Effector CD8-positive, alpha-beta T cell (primary cell): ENCODE results near the gene RAB37.
A peak's percentile ranks its signal among the peaks of the same experiment; 100 is the strongest.

Source experiments
- DNase-seq: peaks from one replicate; lab custom pipeline; 2025; lab: John Stamatoyannopoulos, UW

RAB37 gene

DNA sequence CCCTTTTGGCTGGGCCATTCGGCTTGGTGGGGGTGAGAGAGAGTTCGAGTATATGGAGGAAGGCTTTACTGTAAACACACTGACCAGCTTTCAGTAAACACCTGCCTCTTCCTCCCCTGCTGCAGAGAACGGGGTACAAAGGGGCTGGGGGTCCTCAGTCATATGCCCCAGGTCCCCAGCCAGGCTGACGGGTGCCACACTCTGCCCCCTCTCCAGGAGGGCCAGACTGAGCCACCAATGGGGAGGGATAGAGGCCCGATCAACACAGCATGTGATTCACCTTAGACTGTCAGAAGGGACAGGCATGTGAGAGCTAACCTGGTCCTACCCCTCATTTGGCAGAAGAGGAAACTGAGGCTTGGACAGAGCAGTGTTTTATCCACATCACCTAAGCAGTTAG is 24.4 kb downstream of the RAB37 start:
- DNase-seq: no peak

DNA sequence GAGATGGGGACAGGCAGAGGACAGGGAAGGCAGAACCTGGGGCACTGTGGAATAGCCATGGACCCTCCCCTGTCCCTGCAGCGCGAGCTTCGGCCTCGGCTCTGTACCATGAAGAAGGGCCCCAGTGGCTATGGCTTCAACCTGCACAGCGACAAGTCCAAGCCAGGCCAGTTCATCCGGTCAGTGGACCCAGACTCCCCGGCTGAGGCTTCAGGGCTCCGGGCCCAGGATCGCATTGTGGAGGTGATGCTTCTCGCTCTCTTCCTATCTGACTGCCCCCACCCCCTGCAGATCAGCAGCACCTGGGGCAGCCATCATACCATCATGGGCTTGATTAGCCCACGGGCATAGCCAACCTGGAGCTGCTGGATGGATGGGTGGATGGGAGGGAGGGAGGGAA is 24.9 kb downstream of the RAB37 start:
- DNase-seq: no peak

DNA sequence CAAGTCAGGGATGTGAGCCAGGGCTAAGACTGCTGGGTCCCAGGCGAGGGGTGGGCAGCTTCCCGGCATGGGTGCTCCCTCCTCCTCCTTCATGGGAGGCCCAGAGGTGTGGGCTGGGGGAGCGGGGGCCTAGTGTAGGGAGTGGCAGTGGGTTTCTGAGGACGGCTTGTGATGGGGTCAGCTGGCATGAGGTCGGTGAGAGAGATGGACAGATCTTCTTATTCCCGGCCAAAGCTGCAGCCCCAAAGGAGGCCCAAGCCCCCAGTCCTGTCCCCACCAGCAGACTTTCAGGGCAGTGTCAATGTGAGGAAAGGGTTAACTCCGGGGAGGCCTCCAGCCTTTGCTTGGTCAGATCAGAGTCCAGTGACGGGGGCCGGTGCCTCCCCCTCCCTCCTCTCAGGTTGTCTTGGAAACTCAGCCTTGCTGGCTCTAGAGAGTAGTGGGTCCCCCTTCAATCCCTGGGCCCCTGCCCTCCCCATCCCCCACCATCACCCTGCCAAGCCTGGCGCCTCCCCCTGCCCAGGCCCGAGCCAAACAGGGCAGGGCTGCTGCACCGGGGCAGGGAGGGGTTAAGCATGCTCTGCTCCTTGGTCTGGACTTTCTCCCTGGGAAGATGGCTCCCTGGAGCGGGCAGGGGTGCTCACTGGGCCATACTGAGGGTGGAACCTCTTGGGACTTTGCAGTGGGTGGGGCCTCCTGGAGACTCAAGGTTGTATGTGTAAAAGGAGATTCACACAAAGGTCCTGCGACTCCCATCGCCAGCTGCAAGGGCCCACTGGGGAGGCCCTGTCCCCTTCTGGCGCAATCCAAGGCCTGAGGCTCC is 26.7 kb downstream of the RAB37 start:
- no peak for DNase-seq

DNA sequence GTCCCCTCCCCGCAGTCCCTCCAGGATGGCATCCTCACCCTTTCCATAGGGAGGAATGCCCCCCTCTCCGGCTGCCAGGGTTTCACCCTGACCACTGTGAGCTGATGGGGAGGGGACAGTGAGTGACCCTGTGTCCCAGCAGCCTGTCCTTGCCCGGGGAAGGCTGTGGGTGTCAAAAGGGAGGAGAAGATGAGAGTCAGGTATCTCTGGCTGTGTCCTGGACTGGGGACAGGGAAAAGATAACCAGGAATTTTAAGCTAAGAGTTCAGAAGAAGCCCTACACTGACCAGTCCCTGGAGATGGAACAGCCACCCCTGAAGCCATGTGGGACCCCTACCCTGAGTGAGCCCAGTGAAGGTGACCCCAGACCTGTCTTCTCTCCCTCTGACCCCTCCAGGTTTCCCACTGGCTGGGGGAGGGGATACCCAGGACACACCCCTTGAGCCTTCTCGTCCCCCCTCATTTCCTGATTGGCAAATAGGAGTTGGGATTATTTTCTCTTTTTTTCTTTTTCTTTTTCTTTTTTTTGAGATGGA is 27.8 kb downstream of the RAB37 start:
- no peak for DNase-seq

DNA sequence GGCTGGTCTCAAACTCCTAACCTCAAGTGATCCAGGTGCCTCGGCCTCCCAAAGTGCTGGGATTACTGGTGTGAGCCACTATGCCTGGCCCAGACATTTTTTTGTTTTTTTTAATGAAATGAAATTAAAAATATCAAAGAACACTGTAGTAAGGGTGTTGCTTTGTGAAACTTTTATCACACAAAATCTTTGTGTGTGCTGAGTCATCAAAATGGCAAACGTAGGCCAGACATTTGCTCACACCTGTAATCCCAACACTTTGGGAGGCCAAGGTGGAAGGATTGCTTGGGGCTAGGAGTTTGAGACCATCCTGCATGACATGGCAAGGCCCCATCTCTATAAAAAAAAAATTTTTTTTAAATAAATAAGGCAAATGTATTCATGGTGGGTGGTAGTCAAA is 29.4 kb downstream of the RAB37 start:
- DNase-seq: no peak

DNA sequence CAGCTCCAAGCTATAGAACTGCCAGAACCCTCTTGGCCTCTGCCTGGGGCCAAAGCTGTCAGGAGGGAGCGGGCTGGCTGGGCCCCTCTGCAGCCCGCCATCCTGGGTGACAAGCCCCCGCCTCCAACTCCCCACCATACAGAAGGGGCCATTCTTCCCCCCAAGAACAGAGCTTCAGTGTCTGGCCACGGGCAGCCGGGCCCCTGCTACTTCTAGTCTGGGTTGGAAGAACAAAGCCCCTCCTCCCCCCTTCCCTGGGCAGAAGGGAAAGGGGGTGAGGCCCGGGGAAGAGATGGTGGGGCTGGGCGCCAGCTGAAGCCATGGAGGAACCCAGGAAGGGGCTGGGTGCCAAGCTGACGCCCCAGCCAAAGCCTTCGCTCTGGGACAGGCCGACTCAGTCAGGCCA is 30.1 kb downstream of the RAB37 start:
- no peak for DNase-seq

DNA sequence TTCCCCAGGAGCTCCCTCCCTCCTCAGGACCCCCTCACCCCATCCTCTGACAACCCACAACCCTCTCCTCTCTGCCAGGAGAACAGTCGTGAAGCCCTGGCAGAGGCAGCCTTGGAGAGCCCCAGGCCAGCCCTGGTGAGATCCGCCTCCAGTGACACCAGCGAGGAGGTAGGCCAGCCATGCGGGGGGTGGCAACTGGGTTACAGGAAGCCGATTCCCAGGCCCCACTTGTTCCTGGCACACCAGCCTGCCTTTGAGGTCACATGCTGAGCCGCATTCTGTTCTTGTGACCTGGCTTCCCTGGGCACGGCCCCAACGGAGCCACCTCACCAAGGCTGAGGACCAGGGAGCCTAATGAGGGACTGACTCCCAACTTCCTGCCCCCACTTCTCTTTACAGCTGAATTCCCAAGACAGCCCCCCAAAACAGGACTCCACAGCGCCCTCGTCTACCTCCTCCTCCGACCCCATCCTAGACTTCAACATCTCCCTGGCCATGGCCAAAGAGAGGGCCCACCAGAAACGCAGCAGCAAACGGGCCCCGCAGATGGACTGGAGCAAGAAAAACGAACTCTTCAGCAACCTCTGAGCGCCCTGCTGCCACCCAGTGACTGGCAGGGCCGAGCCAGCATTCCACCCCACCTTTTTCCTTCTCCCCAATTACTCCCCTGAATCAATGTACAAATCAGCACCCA is 31.2 kb downstream of the RAB37 start:
- no peak for DNase-seq

DNA sequence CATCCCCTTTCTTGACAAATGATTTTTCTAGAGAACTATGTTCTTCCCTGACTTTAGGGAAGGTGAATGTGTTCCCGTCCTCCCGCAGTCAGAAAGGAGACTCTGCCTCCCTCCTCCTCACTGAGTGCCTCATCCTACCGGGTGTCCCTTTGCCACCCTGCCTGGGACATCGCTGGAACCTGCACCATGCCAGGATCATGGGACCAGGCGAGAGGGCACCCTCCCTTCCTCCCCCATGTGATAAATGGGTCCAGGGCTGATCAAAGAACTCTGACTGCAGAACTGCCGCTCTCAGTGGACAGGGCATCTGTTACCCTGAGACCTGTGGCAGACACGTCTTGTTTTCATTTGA is 31.7 kb downstream of the RAB37 start:
- no peak for DNase-seq

DNA sequence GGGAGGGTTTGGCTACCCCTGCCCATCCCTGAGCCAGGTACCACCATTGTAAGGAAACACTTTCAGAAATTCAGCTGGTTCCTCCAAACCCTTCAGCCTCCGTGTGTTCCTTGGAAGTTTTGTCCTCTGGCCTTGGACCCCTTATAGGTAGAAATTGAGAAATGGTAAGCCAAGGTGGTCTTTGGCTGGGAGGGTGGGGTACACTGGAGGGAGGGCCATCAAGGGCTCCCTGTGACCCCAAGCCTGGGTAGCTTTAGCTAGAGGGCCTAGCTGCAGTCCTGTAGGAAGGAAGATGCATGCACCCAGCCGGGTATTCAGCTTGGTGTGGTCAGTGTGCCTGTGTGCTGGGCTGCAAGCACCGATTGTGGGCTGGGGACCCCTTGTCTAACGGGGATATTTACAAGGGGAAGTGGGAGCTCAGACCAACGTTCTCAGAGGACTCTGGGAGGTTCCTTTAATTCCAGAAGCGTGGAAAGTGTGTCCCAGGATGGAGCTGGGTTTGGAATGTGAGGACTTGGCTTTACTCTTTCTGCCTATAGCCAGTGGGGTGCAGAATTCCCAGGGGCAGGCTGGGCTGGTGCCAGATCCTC is 32.3 kb downstream of the RAB37 start:
- DNase-seq: no peak

DNA sequence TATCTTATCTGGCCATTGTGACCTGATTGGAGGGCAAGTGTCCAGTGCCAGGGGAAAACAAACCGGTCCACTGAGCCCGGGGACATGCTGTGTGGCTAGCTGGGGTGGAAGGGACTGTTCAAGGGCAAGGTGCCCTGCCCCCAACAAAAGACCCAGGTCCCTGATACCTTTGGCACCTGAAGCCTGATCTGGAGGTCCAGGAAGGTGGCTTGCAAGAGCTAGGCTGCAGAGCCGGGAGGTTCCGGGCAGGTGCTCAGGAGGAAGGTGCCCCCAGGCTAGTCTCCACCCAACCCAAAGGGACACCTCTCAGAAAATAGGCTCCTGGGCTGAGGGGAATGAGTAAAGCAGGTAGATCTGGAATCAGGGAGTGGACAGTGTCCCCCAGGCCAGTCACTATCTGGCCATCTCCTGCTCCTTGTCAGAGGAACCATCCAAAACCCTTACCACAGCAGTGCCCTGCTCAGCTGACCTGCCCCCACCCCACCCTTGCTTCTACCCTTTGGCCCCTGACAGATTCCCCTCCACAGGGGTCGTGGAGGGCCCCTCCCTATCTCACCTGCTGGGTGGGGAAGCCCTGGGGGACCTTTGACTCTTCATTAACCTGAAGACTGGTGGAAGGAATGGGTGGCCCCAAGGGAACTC is 32.9 kb downstream of the RAB37 start:
- no peak for DNase-seq

DNA sequence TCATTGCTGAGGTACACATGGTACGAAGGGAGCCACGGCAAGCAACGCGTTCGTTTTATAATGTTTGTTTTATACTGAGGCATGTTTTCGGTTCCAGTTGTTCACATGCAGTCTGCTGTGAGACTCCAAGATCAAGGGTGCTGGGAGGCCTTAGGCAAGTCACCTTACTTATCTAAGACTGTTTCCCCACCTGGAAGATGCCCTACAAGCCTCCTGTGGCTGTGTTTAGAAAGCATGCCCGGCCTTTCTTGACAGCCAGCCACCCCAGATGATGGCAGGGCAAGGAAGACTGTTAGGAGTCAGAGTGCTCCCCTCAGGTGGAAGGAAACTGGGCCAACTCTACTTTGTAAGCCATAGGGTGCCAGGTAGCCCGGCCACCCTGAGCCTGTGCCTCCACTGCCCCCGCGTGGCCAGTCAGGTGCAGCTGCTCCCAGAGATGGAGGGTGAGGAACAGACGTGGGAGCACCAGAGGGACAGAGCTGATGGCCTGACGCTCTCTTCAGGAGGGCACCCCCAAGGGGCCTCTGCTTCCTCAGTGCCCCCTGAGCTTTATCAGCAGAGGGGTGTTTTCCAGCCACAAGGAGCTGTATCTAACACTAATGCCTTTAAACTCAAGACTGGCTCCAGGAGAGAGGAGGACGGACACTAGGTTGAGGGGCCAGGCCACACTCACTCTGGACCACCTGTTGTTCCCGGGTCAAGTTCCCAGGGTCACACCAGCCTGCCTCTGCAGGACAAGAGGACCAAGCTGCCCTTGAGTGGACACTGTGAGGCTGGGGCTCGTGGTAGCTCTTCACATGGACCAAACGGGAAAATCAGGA is 33.7 kb downstream of the RAB37 start:
- peak; percentile 61 for DNase-seq

DNA sequence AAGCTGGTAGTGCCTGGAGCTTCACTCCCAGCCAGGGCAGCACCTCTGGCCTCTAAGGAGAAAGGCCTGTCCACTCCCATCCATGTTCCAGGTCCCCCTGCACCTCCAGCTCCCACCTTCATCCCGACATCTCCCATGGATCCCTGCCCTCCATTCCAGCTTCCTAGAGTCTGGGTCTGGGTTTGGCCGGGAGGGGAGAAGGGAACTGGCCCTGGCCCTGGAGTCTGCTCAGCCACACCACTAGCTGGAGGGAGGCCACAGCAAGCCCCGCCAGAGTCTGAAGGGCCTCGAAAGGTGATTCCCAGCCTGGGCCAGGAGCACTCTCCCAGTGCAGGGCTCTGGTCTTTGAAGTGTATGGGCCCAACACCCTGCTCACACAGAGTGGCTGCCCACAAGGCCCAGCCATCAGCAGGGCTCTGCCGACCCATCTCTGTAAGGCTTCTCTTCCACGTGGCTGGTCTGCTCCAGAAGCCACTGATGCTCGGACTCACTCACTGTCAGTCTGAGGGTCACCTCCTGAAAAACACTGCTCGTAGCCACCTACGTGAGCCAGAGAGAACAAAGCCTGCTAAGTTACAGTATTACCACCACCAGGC is 34.4 kb downstream of the RAB37 start:
- no peak for DNase-seq

DNA sequence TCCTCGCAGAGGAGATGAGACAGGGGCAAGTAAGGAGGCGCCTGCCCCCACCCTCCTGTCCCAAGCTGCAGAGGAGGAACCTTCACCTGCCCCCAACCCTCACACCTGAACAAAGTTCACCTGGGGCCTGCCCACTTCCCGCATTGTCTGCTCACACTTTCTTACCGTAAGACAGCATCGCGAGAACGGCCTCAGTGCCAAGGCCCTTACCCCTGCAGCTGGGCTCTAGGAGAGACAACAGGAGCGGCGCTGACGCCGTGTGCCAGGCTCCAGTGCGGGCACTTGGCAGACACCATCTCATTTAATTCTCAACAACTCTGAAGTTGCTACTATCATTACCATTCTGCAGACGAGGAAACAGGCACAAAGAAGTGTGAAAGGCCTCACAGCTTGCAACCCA is 35.0 kb downstream of the RAB37 start:
- no peak for DNase-seq

DNA sequence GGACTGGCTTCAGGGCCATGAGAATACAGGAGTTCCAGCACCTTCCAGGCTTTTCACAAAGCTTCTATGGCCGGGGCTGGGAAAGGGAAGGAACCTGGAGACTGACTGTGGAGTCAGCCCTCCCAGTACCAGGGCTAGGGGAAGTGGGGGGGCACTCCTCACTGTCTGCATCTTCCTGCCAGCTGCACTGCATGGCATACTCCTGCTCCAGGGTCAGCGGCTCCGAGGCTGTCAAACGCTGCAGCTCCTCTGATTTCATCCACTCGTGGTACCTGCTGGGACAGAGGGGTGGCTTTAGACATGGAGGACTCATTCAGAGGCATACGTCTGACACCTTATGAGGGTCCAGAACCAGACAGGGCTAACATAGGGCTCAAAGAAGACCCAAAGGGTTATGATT is 36.4 kb downstream of the RAB37 start:
- DNase-seq: no peak

DNA sequence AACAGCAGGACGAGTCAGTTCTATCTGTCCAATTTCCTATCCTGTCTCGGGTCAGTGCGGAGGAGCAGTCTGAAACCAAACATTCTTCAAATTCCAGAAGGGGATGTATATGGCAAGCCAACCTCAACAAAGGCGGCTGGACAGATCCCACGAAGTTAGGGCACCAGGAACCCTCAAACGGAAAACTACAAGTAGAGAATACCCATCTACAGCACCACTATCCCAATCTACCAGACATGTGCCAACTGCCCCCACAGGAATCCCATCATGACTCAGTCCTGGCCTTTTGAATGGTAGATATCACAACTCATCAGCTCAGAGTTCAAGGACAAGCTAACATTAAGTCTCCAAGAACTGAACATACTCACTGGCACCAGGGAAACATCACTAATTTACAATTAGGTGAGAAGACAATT is 36.8 kb downstream of the RAB37 start:
- no peak for DNase-seq

DNA sequence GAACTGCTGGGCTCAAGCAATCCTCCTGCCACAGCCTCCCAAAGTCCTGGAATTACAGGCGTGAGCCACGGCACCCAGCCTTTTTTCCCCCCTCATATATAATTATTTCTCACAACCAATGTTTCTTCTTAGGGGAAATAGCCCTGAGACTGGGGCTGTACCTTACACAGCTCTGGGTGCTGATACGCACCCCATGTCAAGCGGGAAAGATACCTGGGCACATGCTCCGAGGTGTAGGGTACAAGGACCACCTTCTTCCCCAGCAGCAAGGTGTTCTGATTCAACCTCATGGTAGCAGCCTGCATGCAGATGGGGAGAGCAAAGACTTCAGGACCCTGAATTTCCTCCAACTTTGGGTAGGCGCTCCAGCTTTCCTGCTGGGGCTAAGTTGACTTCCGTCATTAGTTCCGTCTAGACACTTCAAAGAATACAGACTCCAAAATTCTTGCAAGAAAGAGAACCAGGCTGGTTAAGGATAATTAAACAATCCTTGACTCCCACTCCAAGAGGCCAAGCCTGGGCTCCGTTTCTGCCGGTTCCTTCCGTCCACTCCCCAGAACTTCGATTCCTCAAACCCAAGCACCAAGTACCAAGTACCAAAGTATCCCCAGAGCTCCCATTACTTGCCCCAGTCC is 38.5 kb downstream of the RAB37 start:
- no peak for DNase-seq

DNA sequence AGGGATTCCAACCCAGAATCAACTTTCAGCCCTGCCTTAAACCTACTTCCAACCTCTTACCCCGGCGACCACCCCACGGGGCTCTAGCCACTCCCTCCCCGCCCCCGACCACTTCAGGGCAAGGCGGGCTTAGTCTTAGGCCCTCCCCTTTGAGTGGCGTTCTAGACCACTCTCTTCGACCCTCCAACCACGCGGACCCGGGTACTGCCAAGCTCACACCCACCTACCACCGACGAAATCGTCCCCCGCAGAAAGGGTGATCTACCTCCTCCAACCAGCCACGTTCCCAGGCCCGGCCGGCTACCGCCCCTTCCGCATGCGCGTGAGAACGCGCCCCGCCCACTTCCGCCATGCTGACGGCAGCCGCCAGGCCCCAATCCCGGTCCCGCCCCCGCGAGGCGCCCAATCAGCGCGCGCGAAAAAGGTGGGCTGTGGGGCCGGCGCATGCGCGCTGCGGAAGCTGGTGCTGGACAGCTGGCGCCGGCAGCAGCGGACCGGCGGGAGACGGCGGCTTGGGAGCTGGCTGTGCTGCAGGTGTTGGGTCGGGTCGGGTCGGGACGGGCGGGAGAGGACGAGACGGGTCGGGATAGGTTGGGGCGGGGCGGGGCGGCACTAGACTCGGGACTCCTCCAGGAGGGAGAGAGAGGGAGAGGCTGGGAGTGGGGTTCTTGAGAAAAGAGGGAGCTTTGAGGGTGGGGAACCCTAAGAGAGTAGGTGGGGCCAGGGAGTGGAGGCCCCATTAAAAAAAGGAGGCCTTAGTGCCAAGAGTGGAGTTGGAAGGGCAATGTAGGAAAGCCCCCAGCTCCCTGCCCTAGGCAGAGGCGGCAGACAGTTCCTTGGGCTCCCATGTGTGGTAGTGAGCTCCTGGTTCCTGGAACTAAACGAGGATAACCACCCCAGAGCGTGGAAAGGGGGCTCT is 39.2 kb downstream of the RAB37 start, which contains the start of gene NAT9:
Gene NAT9, minus strand, starts transcription at position 302 of the 919 bp plus-strand sequence. CDS start 647 bp downstream, outside the sequence.
- DNase-seq: peak; percentile 99

DNA sequence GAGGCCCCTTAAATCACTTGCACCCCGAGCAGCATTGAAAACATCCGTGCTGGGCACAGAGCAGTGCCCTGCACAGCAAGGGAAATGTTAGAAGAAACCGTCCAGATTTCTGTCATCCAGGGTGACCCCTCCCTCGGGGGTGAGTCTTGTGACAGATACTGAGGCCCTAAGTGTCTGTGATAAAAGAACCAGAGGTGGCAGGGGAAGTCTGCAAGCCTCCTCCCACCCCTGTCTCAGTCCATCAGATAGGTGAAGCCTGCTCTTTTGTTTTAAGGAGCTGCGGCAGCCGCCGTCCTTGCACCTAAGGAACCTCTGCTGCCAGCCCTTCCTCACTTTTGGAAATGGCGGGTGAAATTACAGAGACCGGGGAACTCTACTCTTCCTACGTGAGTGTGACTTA is 39.9 kb downstream of the RAB37 start:
- no peak for DNase-seq

DNA sequence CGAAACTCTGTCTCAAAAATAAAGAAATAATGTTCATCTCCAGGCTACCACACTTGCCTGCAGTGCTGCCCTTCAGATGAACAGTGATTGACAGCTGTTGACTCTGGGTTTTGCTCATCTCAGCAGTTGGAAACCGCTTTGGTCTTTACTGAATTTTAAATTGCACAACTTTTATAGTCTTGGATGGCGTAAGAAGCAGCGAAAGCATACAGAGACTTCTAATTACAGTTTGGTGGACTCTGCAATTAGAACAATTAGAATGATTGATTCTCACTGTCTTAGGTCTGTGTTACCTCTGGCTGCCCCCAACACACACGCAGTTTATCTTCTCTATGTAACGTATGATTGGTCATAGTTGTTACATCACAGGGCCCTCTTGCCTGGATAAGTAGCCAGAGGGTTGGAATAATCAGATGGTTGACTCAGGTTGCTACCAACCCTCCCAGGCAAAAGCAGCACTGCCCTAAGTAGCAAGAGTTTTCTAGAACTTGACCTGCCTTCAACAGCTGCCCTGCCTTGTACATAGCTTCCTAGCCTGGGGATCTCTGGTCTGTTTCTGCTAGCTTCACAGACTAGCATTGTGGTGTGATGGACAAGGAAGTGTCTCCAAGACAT is 41.0 kb downstream of the RAB37 start:
- no peak for DNase-seq
